ENCODE data around the gene TIMM23B.
"Not testable (repeated sequence)": the region's sequence is repeated elsewhere in the genome, so short reads cannot be mapped to it uniquely, and the experiment has no call there.

The TIMM23B gene, protein sequence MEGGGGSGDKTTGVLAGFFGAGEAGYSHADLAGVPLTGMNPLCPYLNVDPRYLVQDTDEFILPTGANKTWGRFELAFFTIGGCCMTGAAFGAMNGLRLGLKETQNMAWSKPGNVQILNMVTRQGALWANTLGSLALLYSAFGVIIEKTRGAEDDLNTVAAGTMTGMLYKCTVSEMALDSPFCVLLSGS

DNA sequence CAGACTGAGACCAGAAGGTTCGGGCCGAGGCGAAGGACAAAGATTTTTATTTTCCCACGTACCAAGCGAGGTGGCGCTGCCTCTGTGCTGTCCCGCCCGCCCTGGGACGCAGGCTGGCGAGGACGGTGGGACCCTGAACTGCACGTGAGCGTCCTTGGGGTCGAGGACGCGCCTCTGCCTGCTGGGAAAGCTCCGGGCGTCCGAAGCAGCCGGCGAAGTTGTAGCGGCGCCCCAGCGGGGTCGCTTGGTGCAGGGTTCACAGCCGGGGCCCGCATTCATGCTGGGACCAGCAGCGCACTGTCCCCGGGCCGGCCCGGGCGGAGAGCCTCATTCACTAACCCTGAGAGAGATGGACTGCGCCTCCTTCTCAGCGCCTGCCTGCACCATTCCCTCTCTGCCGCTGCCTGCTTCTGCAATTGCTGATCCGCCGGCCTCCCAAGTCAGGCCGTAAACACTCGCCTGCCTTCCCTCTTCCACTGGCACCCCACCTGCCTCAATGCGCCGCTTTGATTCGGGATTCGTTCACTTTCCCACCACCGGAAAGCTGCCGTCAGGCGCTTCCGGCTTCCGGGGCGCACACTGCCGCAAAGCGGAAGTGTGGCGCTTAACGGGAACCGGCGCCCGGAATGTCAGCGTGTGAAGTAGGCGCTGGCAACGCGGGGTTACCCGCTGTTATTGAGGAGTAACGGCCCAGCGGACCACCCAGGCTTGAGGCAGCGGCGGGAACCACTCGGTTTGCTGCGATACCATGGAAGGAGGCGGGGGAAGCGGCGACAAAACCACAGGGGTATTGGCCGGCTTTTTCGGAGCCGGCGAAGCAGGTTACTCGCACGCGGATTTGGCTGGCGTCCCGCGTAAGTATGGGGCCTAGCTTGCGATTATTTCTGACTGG is at the start of gene TIMM23B, which contains the start of gene PARG:
TSS of gene TIMM23B (plus strand) at position 607 of the 892 bp plus-strand sequence. CDS start at position 749, 142 bp downstream.
TSS of gene PARG (minus strand) at position 581 of the 892 bp plus-strand sequence. CDS start at position 279, 302 bp downstream.
- H3K9me3 Mint-ChIP-seq, H3K27me3 Mint-ChIP-seq: not testable (repeated sequence)
- Mint-ChIP-seq H3K4me1 (peaks cover 28% of the 10 kb centered on the region), H3K27ac (peak within 1 kb of the TSS; percentile 95 to 98), H3K4me3 (peak within 1 kb of the TSS; percentile 99 to 100)
- peak; percentile 93 for ATAC-seq
- peak; percentile 71 to 80 for DNase-seq

DNA sequence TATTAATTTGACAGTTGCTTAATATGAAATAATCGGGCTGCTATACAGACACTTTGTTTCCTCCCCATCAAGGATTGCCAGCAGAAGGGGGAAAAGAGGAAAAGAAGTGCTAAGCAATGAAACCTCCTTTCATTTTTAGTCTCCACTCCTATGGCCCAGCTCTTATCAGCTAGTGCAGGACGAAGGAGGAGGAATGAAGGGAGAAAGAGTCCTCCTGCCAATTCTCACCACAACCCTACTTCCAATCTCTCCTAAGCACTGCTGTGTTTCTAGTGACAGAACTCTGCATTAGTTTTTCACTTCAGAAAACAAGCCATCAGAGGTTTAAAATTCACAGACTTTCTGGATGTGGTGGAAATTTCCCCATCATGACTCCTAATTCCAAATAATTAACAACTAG is 41.9 kb upstream of the TIMM23B start:
- not testable (repeated sequence) for H3K4me1 Mint-ChIP-seq, H3K27me3 Mint-ChIP-seq, DNase-seq, H3K9me3 Mint-ChIP-seq, ATAC-seq, H3K27ac Mint-ChIP-seq, H3K4me3 Mint-ChIP-seq

DNA sequence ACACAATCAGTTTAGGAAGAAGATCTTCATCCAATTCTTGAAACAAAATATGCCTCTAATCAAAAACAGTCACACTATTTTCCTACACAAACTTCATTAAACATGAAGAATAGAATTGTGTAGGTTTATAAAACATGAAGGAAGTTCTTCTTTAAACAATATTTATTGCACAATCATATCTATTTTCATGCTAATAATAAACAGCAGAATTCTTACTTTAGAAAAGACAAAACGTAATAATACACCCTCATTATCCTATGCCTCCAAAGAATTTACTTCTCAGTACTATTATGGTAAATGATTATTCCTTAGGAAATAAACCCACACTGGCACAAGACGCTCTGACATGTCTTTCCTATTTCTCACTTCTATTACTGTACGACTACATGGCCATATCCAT is 41.4 kb upstream of the TIMM23B start:
- not testable (repeated sequence) for H3K4me1 Mint-ChIP-seq, ATAC-seq

DNA sequence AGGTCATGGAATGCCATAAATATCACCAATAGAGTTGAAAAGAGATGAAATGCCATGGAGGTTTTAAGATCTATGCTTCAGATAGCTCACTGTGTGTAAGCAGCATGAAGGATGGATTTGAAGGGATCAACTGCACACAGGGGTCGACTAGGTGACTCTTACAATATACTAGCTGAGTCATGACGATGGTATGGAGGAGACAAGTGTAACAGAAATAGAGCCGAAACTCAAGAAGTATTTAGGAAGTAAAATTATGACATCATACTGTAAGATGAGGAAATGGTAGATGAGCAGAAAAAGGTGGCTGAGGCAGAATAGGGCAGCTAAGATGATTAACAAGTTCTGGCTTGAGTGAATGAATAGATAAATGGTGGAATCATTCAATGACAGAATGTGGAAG is 38.0 kb upstream of the TIMM23B start:
- H3K27ac Mint-ChIP-seq, result not testable (repeated sequence)

More for the DNA sequence above, 41.4 kb upstream of the TIMM23B start:
- H3K27ac Mint-ChIP-seq, DNase-seq, H3K9me3 Mint-ChIP-seq, H3K4me3 Mint-ChIP-seq, H3K27me3 Mint-ChIP-seq: not testable (repeated sequence)

DNA sequence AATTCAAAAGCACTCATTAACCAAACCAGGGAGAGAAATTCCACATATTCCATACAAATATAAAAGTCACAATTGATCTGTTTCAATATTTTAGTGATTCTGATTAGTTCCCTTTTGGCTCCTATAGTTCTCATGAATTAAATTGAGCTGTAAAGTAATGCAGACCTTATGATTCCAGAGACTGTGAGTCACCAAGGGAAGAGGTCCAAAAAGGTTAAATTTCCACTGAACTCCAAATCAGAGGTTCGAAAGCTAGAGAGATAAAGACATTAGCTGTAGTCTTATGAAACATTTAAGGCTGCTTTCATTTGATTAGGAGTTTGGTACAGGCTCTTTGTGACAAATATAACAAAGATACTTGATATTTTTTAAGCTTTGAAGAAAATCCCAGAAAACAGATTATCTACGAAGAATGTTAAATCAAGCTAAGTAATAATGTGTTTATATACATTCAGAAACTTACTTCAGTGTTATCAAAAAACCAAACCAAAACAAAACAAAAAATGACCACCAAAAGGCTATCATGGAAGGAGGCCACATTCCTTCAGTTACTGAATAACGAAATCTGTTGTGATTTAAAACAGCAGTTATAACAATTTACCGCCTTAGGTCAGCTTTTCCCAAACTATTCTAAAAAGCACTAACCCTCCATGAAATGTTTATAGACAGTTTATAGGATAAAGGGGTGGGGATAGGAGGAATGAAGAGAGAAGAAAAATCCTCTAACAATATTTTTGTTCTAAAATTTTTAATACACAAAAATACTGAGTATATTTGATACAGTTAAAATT is 33.4 kb upstream of the TIMM23B start:
- not testable (repeated sequence) for DNase-seq, H3K4me3 Mint-ChIP-seq, H3K9me3 Mint-ChIP-seq, ATAC-seq, H3K27ac Mint-ChIP-seq, H3K4me1 Mint-ChIP-seq, H3K27me3 Mint-ChIP-seq

More for the DNA sequence above, 38.0 kb upstream of the TIMM23B start:
- H3K4me3 Mint-ChIP-seq, H3K4me1 Mint-ChIP-seq, H3K9me3 Mint-ChIP-seq, H3K27me3 Mint-ChIP-seq, DNase-seq, ATAC-seq: not testable (repeated sequence)

DNA sequence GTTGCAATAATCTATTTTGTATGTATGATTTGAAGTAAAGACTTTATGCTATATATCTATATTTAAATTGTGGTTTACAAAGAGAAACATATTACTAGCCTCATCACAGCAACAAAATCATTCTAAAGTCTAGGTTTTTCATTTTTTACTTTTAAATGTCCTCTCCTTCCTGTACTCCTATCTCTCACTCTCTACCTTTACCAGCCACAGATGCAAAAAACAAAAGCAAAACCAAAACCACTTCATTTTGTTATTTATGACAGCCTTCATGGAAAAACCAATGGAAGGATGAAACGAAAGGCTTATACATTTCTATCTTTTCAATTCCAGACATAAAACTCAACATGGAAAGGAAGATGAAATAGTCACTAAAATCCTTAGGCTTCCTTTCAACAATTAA is 31.6 kb upstream of the TIMM23B start:
- H3K9me3 Mint-ChIP-seq, DNase-seq, H3K27ac Mint-ChIP-seq, H3K4me3 Mint-ChIP-seq, H3K4me1 Mint-ChIP-seq, ATAC-seq, H3K27me3 Mint-ChIP-seq: not testable (repeated sequence)

DNA sequence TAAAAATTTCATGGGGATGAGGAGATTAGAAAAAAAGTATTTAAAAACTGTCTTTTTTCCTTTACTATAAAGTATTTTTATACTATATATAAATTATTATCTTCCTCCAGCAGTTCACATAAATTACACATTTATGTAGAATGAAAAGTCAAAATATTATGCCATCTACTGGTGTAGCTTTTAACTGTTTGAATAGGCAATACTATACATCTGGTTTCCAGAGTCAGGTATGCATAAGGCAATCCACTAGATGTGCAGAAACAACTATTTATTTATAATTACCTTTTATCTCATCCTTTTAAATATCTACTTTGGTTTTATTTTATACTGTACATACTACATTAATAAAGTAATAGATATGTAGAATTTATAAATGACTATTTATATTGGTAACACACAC is 25.4 kb upstream of the TIMM23B start:
- not testable (repeated sequence) for H3K4me3 Mint-ChIP-seq, H3K27ac Mint-ChIP-seq, DNase-seq, H3K27me3 Mint-ChIP-seq, H3K4me1 Mint-ChIP-seq, ATAC-seq, H3K9me3 Mint-ChIP-seq

DNA sequence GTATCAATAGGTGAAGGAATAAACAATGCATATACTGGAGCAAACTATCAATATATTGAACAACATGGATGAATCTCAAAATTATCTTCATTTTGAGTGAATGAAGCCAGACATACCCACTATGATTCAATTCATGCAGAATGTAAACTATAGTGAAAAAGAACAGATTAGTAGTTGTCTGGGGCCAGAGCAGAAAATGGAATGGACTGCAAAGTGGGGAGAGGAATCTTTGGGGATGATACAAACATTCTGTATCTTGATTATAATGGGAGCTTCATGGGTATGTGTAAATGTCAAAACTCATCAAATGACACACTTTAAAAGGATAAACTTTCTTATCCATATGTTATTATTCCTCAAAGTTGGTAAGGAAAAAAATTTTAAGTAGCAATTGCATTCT is 23.9 kb upstream of the TIMM23B start:
- ATAC-seq, H3K4me3 Mint-ChIP-seq, H3K27ac Mint-ChIP-seq, H3K4me1 Mint-ChIP-seq, H3K27me3 Mint-ChIP-seq, DNase-seq, H3K9me3 Mint-ChIP-seq: not testable (repeated sequence)

DNA sequence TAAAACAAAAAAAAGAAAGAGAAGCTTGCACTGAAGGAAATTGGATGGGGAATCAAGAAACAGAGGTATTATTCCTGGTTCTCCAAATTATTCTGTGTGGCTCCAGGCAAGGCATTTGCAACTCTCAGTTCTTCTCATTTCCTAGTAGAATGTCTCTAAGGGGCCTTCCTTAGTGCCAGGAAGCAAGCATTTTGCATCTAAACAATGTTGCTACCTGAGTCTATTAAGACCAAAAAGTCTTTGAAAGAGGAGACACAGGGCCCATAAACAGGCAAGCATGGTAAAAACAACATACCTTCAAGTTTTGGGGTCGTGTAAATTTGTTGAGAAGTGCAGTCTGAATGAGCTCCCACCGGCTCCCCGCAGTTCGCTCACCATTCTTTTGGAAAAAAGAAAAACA is 19.8 kb upstream of the TIMM23B start:
- DNase-seq, H3K4me3 Mint-ChIP-seq, H3K27me3 Mint-ChIP-seq, H3K27ac Mint-ChIP-seq, ATAC-seq, H3K4me1 Mint-ChIP-seq, H3K9me3 Mint-ChIP-seq: not testable (repeated sequence)

DNA sequence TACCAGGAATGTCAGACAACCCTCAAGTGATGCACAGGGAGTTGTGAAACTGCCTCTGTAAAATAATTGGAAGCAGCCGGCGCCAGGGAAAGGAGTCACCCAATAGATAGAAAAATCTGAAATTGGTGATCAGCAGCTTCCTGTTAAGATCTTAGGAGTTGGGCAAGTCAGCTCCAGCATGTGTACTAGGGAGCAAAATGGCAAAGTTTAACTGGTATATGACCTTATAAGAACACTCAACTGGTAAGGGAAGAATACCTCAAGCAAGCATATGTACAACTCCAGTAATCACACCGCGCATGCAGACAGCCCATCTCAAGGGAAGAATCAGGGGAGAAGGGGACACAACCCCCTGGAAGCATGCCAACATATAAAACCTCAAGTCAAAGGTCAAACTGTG is 18.3 kb upstream of the TIMM23B start:
- not testable (repeated sequence) for H3K4me3 Mint-ChIP-seq, DNase-seq, H3K27ac Mint-ChIP-seq, H3K27me3 Mint-ChIP-seq, H3K9me3 Mint-ChIP-seq, ATAC-seq, H3K4me1 Mint-ChIP-seq

DNA sequence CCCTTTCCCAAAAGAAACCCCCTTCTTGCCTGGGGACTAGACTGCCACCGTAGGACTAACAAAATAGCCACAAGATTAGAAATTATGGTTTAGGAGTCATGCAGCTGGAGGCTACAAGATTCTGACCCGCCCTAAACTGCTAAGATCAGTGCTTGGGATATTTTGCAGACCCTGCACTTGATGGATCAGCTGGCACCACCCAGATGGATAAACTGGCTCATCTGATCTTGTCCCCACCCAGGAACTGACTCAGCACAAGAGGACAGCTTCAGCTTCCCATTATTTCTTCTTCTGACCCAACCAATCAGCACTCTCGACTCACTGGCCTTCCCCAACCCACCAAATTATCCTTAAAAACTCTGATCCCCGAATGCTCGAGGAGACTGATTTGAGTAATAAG is 10.6 kb upstream of the TIMM23B start:
- H3K4me3 Mint-ChIP-seq, H3K4me1 Mint-ChIP-seq, ATAC-seq, H3K27me3 Mint-ChIP-seq, H3K9me3 Mint-ChIP-seq, DNase-seq: not testable (repeated sequence)
- H3K27ac Mint-ChIP-seq, result peak overlapping the region in 1 of 2 donors; percentile 59

DNA sequence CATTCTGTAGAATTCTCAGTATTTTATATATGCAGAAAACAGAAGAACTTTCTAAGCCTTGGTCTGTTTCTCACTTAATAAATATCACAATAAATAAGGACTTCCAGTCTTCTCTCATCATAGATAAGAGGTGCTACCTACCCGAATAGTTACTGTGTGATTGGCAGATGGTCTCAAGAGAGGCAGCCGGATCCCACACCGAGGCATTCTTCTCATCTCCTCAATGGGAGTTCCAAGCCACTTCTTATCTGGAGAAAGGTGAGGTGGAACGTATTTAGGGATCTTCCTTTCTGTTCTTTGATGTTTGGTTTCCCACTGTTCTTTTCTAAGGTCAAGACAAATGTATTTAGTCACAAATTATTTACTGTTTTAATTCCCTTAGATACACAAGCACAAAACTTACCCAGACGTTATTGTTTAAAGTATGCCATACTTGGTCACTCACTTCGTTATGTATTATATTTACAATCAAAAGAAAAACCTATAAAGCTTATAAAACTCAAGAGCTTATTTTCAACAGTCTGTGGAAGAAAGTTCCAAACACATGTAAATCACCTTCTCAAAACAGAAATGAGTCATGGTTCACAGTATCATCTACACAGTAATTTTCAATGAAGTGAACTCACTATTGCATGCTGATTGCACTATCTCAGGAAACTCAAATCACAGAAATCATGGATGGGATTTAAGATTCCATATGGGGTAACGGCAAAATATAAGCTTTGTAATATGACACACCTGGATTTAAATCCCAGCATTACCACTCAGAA is 9.7 kb upstream of the TIMM23B start:
- peak overlapping the region; percentile 48 to 81 for H3K27ac Mint-ChIP-seq
- peak; percentile 61 for ATAC-seq
- not testable (repeated sequence) for H3K9me3 Mint-ChIP-seq, H3K4me1 Mint-ChIP-seq, DNase-seq, H3K4me3 Mint-ChIP-seq, H3K27me3 Mint-ChIP-seq

DNA sequence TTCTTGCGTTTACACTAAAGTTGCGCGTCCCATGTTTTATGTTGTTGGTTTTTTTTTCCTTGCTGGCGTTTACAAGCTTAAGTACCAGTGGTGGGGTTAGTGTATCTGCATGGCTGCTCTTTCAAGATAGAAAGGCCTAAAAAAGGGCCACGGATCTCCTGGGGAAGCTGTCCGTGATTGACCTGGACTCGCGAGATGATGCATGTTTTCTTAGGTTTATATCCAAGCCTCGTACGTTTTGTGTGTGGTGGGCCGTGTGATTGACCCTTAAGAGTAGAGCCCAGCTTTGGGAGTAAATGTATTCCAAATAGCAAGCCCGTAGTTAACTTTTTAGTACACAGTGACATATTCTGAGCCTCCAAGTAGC is 469 bp downstream of the TIMM23B start:
- H3K27me3 Mint-ChIP-seq, DNase-seq, H3K9me3 Mint-ChIP-seq: not testable (repeated sequence)
- peak; percentile 19 for ATAC-seq
- H3K4me3 Mint-ChIP-seq, result peak overlapping the region; percentile 99 to 100
- H3K27ac Mint-ChIP-seq, result peak overlapping the region; percentile 95 to 98
- H3K4me1 Mint-ChIP-seq, result peaks cover 28% of the 10 kb centered on the region

DNA sequence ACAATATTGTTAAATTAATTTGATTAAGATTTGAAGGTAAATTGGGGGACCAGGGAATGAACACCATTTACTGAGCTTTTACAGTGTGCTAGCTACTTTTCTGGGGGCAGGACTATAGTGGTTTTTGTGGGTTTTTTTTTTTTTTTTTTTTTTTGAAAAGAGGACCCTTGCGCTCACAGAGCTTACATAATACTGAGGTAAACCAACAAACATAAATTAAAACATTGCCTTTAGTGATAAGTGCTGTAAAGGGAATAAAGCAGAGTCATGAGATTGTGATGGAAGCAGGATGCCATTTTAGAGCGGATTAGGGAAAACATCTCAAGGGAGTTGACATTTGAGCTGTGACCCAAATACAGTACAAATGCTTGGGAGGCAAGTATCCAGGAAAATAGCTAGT is 1.8 kb downstream of the TIMM23B start:
- Mint-ChIP-seq H3K4me3 (peak overlapping the region; percentile 1 to 3), H3K27ac (peak overlapping the region in 1 of 2 donors; percentile 45), H3K4me1 (peaks cover 28% of the 10 kb centered on the region)
- not testable (repeated sequence) for ATAC-seq, DNase-seq, H3K9me3 Mint-ChIP-seq, H3K27me3 Mint-ChIP-seq

DNA sequence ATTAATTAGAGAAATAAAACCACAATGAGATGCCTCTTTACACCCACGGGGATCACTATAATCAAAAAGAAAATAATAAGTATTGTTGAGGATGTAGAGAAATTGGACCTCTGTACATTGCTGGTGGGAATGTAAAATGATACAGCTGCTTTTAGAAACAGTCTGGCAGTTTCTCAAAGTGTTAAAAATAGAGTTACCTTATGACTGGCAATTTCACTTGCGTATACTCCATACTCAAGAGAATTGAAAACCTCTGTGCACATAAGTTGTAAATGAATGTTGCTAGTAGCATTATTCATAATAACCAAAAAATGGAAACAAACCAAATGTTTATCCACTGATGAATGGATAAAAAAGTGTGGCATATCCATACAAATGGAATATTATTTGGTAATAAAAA is 6.3 kb downstream of the TIMM23B start:
- H3K27me3 Mint-ChIP-seq, ATAC-seq, H3K4me3 Mint-ChIP-seq, H3K4me1 Mint-ChIP-seq, DNase-seq, H3K9me3 Mint-ChIP-seq, H3K27ac Mint-ChIP-seq: not testable (repeated sequence)

Measured in stimulated activated naive CD8-positive, alpha-beta T cell treated with anti-CD3 and anti-CD28 coated beads, Interleukin-15, amount 100 ng/mL, for 72 hours (primary cell).